Subcutaneous abdominal adipose tissue (tissue), 5 donors: Measurements from ENCODE around the gene SYCP2L.

Source experiments
- H3K27ac ChIP-seq: one replicate; pipeline ENCODE4 v1.7.0; 2013; ENCODE audit warnings: low read depth, mild to moderate bottlenecking, inconsistent platforms, low read length, moderate library complexity
- H3K27me3 ChIP-seq, 5 donors: one replicate each; pipeline ENCODE4 v1.7.0; 2013; ENCODE audit warnings: low read length in 5 of 5, inconsistent platforms in 1 of 5; ENCODE audit not compliant: control insufficient read depth in 5 of 5, insufficient read depth in 4 of 5
- H3K36me3 ChIP-seq, 5 donors: one replicate each; pipeline ENCODE4 v1.7.0; 2013; ENCODE audit warnings: low read length in 5 of 5; ENCODE audit not compliant: control insufficient read depth in 5 of 5, insufficient read depth in 5 of 5
- H3K4me1 ChIP-seq, 5 donors: one replicate each; pipeline ENCODE4 v1.7.0; 2013; ENCODE audit warnings: low read length in 5 of 5, mild to moderate bottlenecking in 3 of 5, moderate library complexity in 1 of 5; ENCODE audit not compliant: control insufficient read depth in 5 of 5, insufficient read depth in 5 of 5
- H3K4me3 ChIP-seq, 5 donors: one replicate each; pipeline ENCODE4 v1.7.0; 2013; ENCODE audit warnings: low read length in 5 of 5, low read depth in 1 of 5
- H3K9ac ChIP-seq, 5 donors: one replicate each; pipeline ENCODE4 v1.7.0; 2013; ENCODE audit warnings: low read length in 5 of 5, mild to moderate bottlenecking in 4 of 5, moderate library complexity in 3 of 5
- H3K9me3 ChIP-seq, 5 donors: one replicate each; pipeline ENCODE4 v1.7.0; 2013; ENCODE audit warnings: low read length in 5 of 5; ENCODE audit not compliant: control insufficient read depth in 5 of 5
- donor health status: healthy.
- donor health status: healthy.
- donor health status: healthy.
- donor health status: healthy.
- donor health status: healthy.

Gene SYCP2L

GRCh38 chr6:11011787-11012234 is 125.0 kb downstream of the SYCP2L start:
- Histone ChIP-seq H3K9me3 (no peaks in the 10 kb centered on the region), H3K9ac (no peak overlapping the region), H3K36me3 (no peaks in the 10 kb centered on the region), H3K27ac (no peak overlapping the region), H3K27me3 (peaks cover 0 to 7% (median 2%) of the 10 kb centered on the region in 5 donors), H3K4me3 (no peak overlapping the region), H3K4me1 (no peaks in the 10 kb centered on the region)

GRCh38 chr6:11012295-11012754 is 125.5 kb downstream of the SYCP2L start:
- H3K27me3 ChIP-seq: peaks cover 0 to 7% (median 2%) of the 10 kb centered on the region in 5 donors
- no peak overlapping the region for H3K27ac ChIP-seq
- H3K4me3 ChIP-seq: no peak overlapping the region
- no peaks in the 10 kb centered on the region for H3K36me3 ChIP-seq
- no peaks in the 10 kb centered on the region for H3K9me3 ChIP-seq
- H3K4me1 ChIP-seq: no peaks in the 10 kb centered on the region
- H3K9ac ChIP-seq: no peak overlapping the region

DNA sequence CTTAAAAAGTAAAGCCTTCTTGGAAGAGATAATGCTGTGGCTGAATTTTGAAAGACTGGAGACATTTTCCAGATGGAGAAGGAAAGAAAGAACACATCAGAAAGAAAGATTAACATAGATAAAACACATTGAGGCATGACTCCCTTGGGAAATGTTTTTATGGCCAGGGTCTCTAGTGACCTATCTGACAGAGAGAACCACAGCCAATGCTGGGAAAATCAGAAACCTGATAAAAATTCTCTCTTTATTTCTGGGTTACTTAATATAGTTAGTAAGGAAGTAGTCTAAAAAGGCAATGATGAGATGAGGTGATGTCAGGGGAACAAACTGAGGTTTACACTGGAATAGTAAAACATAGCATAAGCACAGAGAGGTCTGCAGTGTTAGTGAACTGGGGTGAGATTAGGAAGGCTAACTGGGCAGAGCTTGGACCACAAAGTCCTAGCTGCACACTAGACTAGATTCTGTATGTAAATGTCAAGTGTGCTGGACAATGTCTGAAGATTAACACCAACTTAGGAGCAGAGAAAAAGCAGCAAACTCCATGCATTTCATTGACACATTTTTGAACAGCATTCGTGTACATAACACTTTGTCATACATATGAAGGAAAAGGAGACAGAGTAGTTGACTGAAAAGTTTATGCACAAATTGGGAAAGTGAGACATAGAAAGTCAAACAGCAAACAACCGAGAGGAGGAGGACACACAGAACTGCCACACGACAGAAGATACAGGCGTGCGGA is 126.3 kb downstream of the SYCP2L start:
- peaks cover 0 to 7% (median 2%) of the 10 kb centered on the region in 5 donors for H3K27me3 ChIP-seq
- H3K36me3 ChIP-seq: no peaks in the 10 kb centered on the region
- H3K4me1 ChIP-seq: no peaks in the 10 kb centered on the region
- no peak overlapping the region for H3K27ac ChIP-seq
- no peaks in the 10 kb centered on the region for H3K9me3 ChIP-seq
- H3K4me3 ChIP-seq: no peak overlapping the region
- H3K9ac ChIP-seq: no peak overlapping the region

- H3K9me3 ChIP-seq: no peaks in the 10 kb centered on the region
- no peak overlapping the region for H3K27ac ChIP-seq
- H3K9ac ChIP-seq: no peak overlapping the region
- H3K36me3 ChIP-seq: no peaks in the 10 kb centered on the region
- no peaks in the 10 kb centered on the region for H3K4me1 ChIP-seq
- no peak overlapping the region for H3K4me3 ChIP-seq
- peaks cover 0 to 7% (median 2%) of the 10 kb centered on the region in 5 donors for H3K27me3 ChIP-seq
Measured at GRCh38 chr6:11013721-11014070, 126.8 kb downstream of the SYCP2L start.

GRCh38 chr6:11015102-11015501 is 128.2 kb downstream of the SYCP2L start:
- no peaks in the 10 kb centered on the region for H3K9me3 ChIP-seq
- H3K9ac ChIP-seq: no peak overlapping the region
- no peaks in the 10 kb centered on the region for H3K36me3 ChIP-seq
- H3K27me3 ChIP-seq: peaks cover 0 to 7% (median 2%) of the 10 kb centered on the region in 5 donors
- H3K27ac ChIP-seq: no peak overlapping the region
- H3K4me1 ChIP-seq: no peaks in the 10 kb centered on the region
- no peak overlapping the region for H3K4me3 ChIP-seq

DNA sequence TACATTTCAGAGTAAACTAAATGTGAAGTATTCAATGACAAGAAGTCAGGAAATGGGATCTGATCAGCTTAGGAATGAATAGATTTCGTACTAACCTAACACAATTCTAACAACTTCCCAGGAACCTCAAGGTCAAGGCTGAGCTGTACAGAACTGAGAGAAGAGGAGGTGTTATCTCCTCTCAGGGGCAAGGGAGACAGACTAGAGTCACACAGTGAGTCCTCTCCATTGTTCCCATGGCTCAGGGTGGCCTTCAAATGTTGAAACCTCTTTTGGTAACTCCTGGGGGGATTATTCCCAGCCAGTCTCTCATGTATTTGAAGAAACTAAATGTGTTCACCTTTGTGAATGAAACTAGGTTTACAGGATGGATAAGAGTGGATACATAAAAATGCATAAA is 129.6 kb downstream of the SYCP2L start:
- no peaks in the 10 kb centered on the region for H3K36me3 ChIP-seq
- peaks cover 0 to 12% (median 0%) of the 10 kb centered on the region in 5 donors for H3K4me1 ChIP-seq
- H3K9ac ChIP-seq: no peak overlapping the region

DNA sequence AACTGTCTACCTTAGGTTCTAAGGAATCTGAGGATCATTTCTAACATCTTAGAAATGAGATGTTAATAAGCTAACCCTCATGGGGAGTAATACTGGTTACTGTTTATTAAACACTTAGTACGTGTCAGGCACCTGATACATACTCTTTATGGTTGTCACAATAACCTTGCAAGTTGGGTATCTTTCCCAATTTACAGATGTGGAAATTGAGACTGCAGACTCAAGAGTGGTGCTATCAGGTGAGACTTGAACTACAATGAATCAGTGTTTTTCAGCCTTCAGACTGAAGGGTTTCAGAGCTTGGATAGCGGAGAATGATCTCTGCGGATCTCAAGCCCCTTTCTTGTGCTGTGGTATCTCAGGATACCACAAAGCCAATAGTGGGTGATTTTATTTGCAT is 130.2 kb downstream of the SYCP2L start:
- no peaks in the 10 kb centered on the region for H3K9me3 ChIP-seq
- no peaks in the 10 kb centered on the region for H3K36me3 ChIP-seq
- peaks cover 0 to 17% (median 0%) of the 10 kb centered on the region in 5 donors for H3K4me1 ChIP-seq
- no peak overlapping the region for H3K4me3 ChIP-seq
- H3K27me3 ChIP-seq: peaks cover 0 to 7% (median 2%) of the 10 kb centered on the region in 5 donors
- no peak overlapping the region for H3K27ac ChIP-seq
- H3K9ac ChIP-seq: no peak overlapping the region

More for the DNA sequence above, 129.6 kb downstream of the SYCP2L start:
- Histone ChIP-seq H3K27me3 (peaks cover 0 to 7% (median 2%) of the 10 kb centered on the region in 5 donors), H3K9me3 (no peaks in the 10 kb centered on the region), H3K27ac (no peak overlapping the region), H3K4me3 (no peak overlapping the region)

- Histone ChIP-seq H3K4me3 (no peak overlapping the region), H3K4me1 (peaks cover 0 to 22% (median 0%) of the 10 kb centered on the region in 5 donors), H3K36me3 (no peaks in the 10 kb centered on the region), H3K9me3 (no peaks in the 10 kb centered on the region), H3K27ac (no peak overlapping the region), H3K27me3 (peaks cover 0 to 7% (median 2%) of the 10 kb centered on the region in 5 donors), H3K9ac (no peak overlapping the region)
Measured at GRCh38 chr6:11018225-11018624, 131.4 kb downstream of the SYCP2L start.

DNA sequence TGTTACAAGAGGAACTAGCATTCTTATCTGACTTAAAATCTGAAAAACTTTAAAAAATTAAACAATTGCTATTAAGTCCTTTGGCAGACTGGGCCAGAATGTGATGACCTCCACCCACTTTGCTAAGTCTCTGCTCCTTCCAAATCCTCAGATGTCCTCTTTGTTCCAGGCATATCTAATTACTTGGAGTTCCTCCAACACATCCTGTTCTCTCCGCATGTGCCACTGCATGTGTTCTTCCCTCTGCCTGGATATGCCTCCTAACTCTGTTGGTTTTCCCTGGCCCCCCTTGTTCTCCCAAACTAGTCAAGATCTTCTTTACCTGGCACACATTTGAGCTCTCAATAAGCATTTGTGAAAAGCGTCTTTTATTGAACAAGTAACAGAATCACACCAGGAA is 134.2 kb downstream of the SYCP2L start:
- no peak overlapping the region for H3K4me3 ChIP-seq
- H3K9me3 ChIP-seq: no peaks in the 10 kb centered on the region
- H3K4me1 ChIP-seq: peaks cover 0 to 22% (median 0%) of the 10 kb centered on the region in 5 donors
- H3K27me3 ChIP-seq: no peaks in the 10 kb centered on the region
- H3K9ac ChIP-seq: no peak overlapping the region
- no peaks in the 10 kb centered on the region for H3K36me3 ChIP-seq
- no peak overlapping the region for H3K27ac ChIP-seq

- H3K9ac ChIP-seq: no peak overlapping the region
- H3K9me3 ChIP-seq: no peaks in the 10 kb centered on the region
- H3K27me3 ChIP-seq: no peaks in the 10 kb centered on the region
- peaks cover 0 to 22% (median 0%) of the 10 kb centered on the region in 5 donors for H3K4me1 ChIP-seq
- H3K27ac ChIP-seq: no peak overlapping the region
- no peak overlapping the region for H3K4me3 ChIP-seq
- H3K36me3 ChIP-seq: no peaks in the 10 kb centered on the region
Measured at GRCh38 chr6:11021714-11022113, 134.9 kb downstream of the SYCP2L start.
